GM21423 (cell line): ENCODE data around the gene AP5M1.
A peak's percentile ranks its signal among the peaks of the same experiment; 100 is the strongest.
"Not testable (repeated sequence)": the region's sequence is repeated elsewhere in the genome, so short reads cannot be mapped to it uniquely, and the experiment has no call there.

ENCODE experiments used
- ATAC-seq: cut with Tn5 transposase; IDR thresholded peaks from one replicate; pipeline ENCODE4 v1.9.1; 2021; ENCODE audit warnings: mild to moderate bottlenecking, moderate library complexity; ENCODE audit not compliant: unreplicated experiment

The AP5M1 gene

GRCh38 chr14:57268161-57269069 lies at the start of gene AP5M1, which contains the start of gene EXOC5:
TSS of gene AP5M1 (plus strand) at chr14:57268971. CDS start at chr14:57269315, 344 bp downstream.
TSS of gene EXOC5 (minus strand) at chr14:57268905. CDS start at chr14:57268648, 257 bp downstream.
- ATAC-seq = peak; percentile 87

- ATAC-seq = no peak
Measured at GRCh38 chr14:57221931-57222330, 46.8 kb upstream of the AP5M1 start.

GRCh38 chr14:57227083-57227482 lies 41.7 kb upstream of the AP5M1 start:
- no peak for ATAC-seq

- ATAC-seq = not testable (repeated sequence)
Measured at GRCh38 chr14:57228320-57228719, 40.5 kb upstream of the AP5M1 start.

GRCh38 chr14:57232006-57232405 lies 36.8 kb upstream of the AP5M1 start:
- ATAC-seq = no peak

GRCh38 chr14:57240115-57240514 lies 28.7 kb upstream of the AP5M1 start:
- not testable (repeated sequence) for ATAC-seq

GRCh38 chr14:57243320-57243719 lies 25.5 kb upstream of the AP5M1 start:
- no peak for ATAC-seq

- ATAC-seq = no peak
Measured at GRCh38 chr14:57244106-57244505, 24.7 kb upstream of the AP5M1 start.

GRCh38 chr14:57245941-57246340 lies 22.8 kb upstream of the AP5M1 start:
- no peak for ATAC-seq

- ATAC-seq = no peak
Measured at GRCh38 chr14:57246933-57247657, 21.7 kb upstream of the AP5M1 start.

GRCh38 chr14:57254884-57255283 lies 13.9 kb upstream of the AP5M1 start:
- ATAC-seq = peak; percentile 70

- not testable (repeated sequence) for ATAC-seq
Measured at GRCh38 chr14:57258221-57258620, 10.6 kb upstream of the AP5M1 start.

GRCh38 chr14:57259672-57260071 lies 9.1 kb upstream of the AP5M1 start:
- no peak for ATAC-seq

GRCh38 chr14:57261604-57262003 lies 7.2 kb upstream of the AP5M1 start:
- ATAC-seq = no peak

GRCh38 chr14:57262117-57262516 lies 6.7 kb upstream of the AP5M1 start:
- ATAC-seq = no peak

GRCh38 chr14:57266065-57266464 lies 2.7 kb upstream of the AP5M1 start:
- ATAC-seq = no peak

GRCh38 chr14:57273236-57273635 lies 4.5 kb downstream of the AP5M1 start:
- no peak for ATAC-seq

GRCh38 chr14:57274551-57274950 lies 5.8 kb downstream of the AP5M1 start:
- ATAC-seq = no peak

GRCh38 chr14:57275023-57275664 lies 6.4 kb downstream of the AP5M1 start:
- ATAC-seq = no peak

GRCh38 chr14:57277062-57277461 lies 8.3 kb downstream of the AP5M1 start:
- ATAC-seq = no peak

GRCh38 chr14:57287745-57288144 lies 19.0 kb downstream of the AP5M1 start:
- no peak for ATAC-seq
